AG04450 (cell line): ENCODE results near the gene DLGAP3. TPM values are rescaled to one million over a fixed set of nuclear protein-coding genes. Genes with fewer than 3 reads are reported as not detected.

Experiments
- CTCF ChIA-PET: fragments of 300-600, 350-600 bp; formaldehyde crosslinking; extraction: SDS; loops from one replicate; lab custom pipeline; 2022; ENCODE audit warnings: antibody characterized with exemption, inconsistent platforms; lab: Charles Lee
- POLR2A ChIA-PET: fragments of 350-600 bp; formaldehyde crosslinking; extraction: SDS; loops from one replicate; lab custom pipeline; 2021; ENCODE audit warnings: antibody characterized with exemption, inconsistent platforms; lab: Yijun Ruan, JAX
- DNase-seq: peaks from one replicate; pipeline ENCODE4 v3.0.0-alpha.2; 2011; ENCODE audit warnings: low read depth, low spot score
- H3K27ac ChIP-seq: one replicate; pipeline ENCODE4 v1.5.1; 2012; ENCODE audit warnings: low read depth, low read length, control low read depth
- H3K27me3 ChIP-seq: one replicate; pipeline ENCODE4 v1.6.0; 2012; ENCODE audit warnings: low read length; ENCODE audit not compliant: control insufficient read depth, insufficient read depth
- H3K4me3 ChIP-seq: 2 replicates; pipeline ENCODE4 v1.5.1; 2011; ENCODE audit warnings: mild to moderate bottlenecking, low read depth, low read length, control low read depth
- H3K9me3 ChIP-seq: 2 replicates; pipeline ENCODE4 v1.5.1; 2012; ENCODE audit warnings: low read length; ENCODE audit not compliant: control insufficient read depth, insufficient read depth
- CTCF ChIP-seq: IDR thresholded peaks from 2 replicates; pipeline ENCODE4 v1.5.1; 2011; ENCODE audit warnings: low read depth, low read length, control low read depth, inconsistent platforms
- polyA plus RNA-seq: library from polyadenylated mRNA; depleted of rRNA; stranded (reverse); fragments of >200 nt; gene quantifications from 2 replicates; pipeline ENCODE4 v1.2.3, GENCODE V29; 2011

Gene DLGAP3
- polyA plus RNA-seq, 1 experiment, result not detected

- no peaks in the 10 kb centered on the region for H3K9me3 ChIP-seq
- ChIA-PET POLR2A (interaction anchor here (1.0 to 1.3 kb wide), 2 partner anchors 15 to 73 kb away, joined by 3 to 9 read pairs; no protein-coding TSS in a partner anchor), CTCF (interaction anchor here (0.9 to 2.6 kb wide), 13 partner anchors 8 to 916 kb away, joined by 3 to 18 read pairs (median 4); partner anchors contain the start of gene TMEM35B)
- H3K27me3 ChIP-seq, result peaks cover 3% of the 10 kb centered on the region
- no peak for DNase-seq
- H3K4me3 ChIP-seq, result peak overlapping the region; percentile 96
- TF ChIP-seq CTCF, result no peak
- H3K27ac ChIP-seq, result peak overlapping the region; percentile 47
These were observed 70.5 kb downstream of the DLGAP3 start for GRCh38 chr1:34858901-34859445.

GRCh38 chr1:34856697-34857096 is 72.8 kb downstream of the DLGAP3 start:
- no peak for DNase-seq
- no peaks in the 10 kb centered on the region for H3K9me3 ChIP-seq
- ChIA-PET POLR2A (no interaction called here), CTCF (interaction anchor here (0.5 to 2.0 kb wide), 2 partner anchors 10 to 694 kb away, joined by 9 to 16 read pairs; no protein-coding TSS in a partner anchor)
- no peak for TF ChIP-seq CTCF
- no peak overlapping the region for H3K27ac ChIP-seq
- no peak overlapping the region for H3K4me3 ChIP-seq
- H3K27me3 ChIP-seq, result no peaks in the 10 kb centered on the region

GRCh38 chr1:34852677-34853217 is 76.7 kb downstream of the DLGAP3 start:
- peak overlapping the region; percentile 11 for H3K27ac ChIP-seq
- POLR2A ChIA-PET, result no interaction called here
- H3K27me3 ChIP-seq, result no peaks in the 10 kb centered on the region
- CTCF ChIA-PET, result interaction anchor here (0.6 to 3.3 kb wide), 39 partner anchors 9 to 1191 kb away, joined by 3 to 70 read pairs (median 4); partner anchors contain the start of gene TMEM35B
- peak; percentile 93 for TF ChIP-seq CTCF
- no peak overlapping the region for H3K4me3 ChIP-seq
- no peaks in the 10 kb centered on the region for H3K9me3 ChIP-seq
- DNase-seq, result peak; percentile 83

- POLR2A ChIA-PET, result no interaction called here
- no peak for TF ChIP-seq CTCF
- Histone ChIP-seq H3K4me3 (no peak overlapping the region), H3K9me3 (no peaks in the 10 kb centered on the region), H3K27ac (no peak overlapping the region), H3K27me3 (no peaks in the 10 kb centered on the region)
- no peak for DNase-seq
- CTCF ChIA-PET, result interaction anchor here (0.9 to 3.3 kb wide), 13 partner anchors 7 to 593 kb away, joined by 3 to 70 read pairs (median 9); no protein-coding TSS in a partner anchor
These were observed 77.9 kb downstream of the DLGAP3 start for GRCh38 chr1:34851431-34852105.
